HG03095 (cell line): Measurements from ENCODE around the gene HINT3.
A peak's percentile ranks its signal among the peaks of the same experiment; 100 is the strongest.
"Not testable (repeated sequence)": the region's sequence is repeated elsewhere in the genome, so short reads cannot be mapped to it uniquely, and the experiment has no call there.

Experiments
- ATAC-seq: cut with Tn5 transposase; IDR thresholded peaks from one replicate; pipeline ENCODE4 v1.9.1; 2021; ENCODE audit warnings: moderate library complexity; ENCODE audit not compliant: unreplicated experiment

The HINT3 gene

GRCh38 chr6:125956506-125957390 lies at the start of gene HINT3:
Gene HINT3 (plus strand): TSS chr6:125956770. CDS start chr6:125956978, 208 bp downstream.
- peak; percentile 91 for ATAC-seq

DNA sequence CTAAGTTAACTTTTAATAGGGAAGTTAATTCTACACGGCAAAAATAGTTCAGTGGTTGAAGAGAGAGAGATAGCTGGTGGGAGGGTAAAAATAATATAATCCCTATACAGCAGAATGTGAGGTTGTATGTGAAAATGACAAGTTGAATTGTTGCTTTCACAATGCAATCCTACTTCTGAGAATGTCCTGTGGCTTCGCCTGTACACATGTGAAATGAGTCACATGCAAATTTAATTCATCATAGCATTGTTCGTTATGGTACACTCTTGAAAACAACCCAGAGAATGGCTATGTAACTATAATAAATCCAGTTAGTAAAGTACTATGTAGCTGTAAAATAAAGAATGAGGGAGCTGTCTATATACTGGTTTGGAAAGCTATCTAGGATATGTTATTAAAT lies 46.0 kb upstream of the HINT3 start:
- peak; percentile 96 for ATAC-seq

DNA sequence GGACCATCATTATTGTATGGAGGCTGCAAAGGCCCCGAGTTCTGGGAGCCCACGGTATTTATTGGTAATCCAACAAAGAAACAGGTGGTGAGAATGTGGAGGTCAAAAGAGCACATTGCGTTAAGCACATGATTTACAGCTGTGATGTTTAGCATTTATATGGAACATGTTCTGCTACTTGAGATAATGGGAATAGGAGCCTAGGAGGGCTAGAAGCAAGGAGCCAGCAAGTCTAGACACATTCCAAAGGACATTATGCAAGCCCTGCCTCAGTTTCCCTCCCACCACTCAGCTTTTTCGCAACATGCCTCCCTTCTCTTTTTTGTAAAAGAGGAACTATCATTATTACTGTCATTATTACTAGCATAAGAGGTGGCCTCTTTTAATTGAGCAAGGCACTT lies 45.5 kb upstream of the HINT3 start:
- not testable (repeated sequence) for ATAC-seq

- ATAC-seq: not testable (repeated sequence)
Observed at GRCh38 chr6:125912430-125912829, 44.1 kb upstream of the HINT3 start.

DNA sequence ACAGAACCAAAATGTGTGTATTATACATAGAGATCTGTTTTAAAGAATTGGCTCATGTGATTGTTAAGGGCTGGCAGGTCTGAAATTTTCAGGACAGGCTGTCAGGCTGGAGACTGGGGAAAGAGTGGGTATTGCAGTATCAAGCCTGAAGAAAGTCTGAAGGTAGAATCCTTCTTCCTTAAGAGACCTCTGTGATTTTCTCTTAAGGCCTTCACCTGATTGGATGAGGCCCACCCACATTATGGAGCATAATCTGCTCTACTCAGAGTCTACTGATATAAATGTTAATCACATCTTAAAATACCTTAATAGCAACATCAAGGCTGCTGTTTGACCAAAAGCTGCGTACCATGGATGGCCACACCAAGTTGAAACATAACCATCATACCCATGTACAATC lies 43.4 kb upstream of the HINT3 start:
- ATAC-seq: no peak

GRCh38 chr6:125913864-125914351 lies 42.7 kb upstream of the HINT3 start:
- no peak for ATAC-seq

GRCh38 chr6:125918230-125918629 lies 38.3 kb upstream of the HINT3 start:
- no peak for ATAC-seq

- peak; percentile 96 for ATAC-seq
Observed at GRCh38 chr6:125918681-125919566, 37.6 kb upstream of the HINT3 start.

DNA sequence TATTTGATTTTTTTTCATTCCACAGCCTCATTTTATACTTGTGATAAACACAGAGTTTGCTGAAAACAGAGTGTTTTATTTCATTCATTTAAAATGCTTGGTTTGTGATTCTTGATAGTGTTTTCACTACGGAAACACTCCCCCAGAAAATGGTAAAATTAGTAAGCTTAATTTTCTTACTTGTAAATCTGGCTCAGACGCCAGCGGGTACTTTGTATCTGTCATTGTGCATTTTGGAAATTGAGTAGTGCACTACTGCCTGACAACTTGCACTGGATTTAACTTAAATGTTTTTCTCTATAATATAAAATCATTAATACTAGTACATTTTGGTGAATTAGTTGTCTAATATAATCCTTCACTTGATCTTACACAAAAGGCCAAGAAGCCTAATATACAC lies 37.0 kb upstream of the HINT3 start:
- peak; percentile 17 for ATAC-seq

GRCh38 chr6:125922322-125922860 lies 34.2 kb upstream of the HINT3 start:
- no peak for ATAC-seq

DNA sequence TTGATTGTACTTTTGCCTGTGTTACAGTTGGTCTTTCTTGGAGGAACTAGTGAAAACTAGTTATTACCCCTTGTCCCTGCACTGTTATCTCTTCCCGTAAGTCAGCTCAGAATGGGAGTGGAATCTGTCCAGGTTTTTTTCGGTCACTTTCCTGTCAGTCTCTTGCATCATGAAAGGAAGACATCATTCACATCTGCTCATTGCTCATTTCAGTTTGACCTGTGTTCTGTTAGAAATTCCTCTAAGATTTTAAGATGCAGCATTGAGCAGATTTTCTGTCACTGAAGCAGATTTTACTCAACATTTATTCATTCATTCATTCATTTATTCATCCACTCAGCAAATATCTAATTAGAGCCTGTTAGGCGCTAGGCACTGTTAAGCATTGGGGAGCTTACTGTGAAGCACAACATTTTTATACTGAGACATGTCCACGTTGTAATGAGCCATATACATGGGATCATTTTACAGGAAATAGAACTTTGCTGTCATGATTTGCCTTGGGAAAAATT lies 33.1 kb upstream of the HINT3 start:
- no peak for ATAC-seq

DNA sequence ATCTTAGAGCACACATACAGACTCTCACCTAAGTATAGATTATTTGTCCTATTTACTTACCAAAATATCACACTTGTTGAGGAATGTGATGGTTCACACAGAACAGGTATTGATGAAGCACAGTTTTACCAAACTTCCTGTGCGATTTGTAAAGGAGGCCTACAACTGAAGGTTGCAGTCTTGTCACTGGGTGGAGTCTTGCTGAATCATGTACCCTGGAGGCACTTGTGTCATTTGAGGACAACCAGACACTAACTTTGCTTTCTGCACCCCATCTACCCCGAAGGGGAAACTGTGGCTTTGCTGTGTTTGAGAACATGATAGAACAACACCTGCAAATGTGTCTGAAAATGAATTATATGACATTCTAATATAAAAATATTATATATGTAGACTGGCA lies 32.4 kb upstream of the HINT3 start:
- no peak for ATAC-seq

- no peak for ATAC-seq
Observed at GRCh38 chr6:125924697-125925358, 31.7 kb upstream of the HINT3 start.

DNA sequence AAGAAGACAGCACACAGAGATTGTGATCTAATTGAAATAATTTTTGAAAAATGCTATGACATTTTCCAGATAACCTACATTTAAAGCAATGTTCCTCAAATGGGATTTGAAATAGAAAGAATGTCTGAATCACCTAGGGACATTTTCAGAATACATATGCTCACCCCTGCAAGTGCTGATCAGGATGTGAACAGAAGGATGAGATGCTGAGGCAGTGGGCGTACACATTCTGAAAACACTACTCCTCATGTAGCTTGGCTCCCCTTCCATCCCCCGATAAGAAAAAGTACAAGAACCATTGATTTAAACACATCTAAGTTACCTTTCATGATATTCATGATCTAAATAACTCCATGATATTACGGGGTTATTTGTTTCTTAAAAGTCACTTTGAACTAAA lies 29.9 kb upstream of the HINT3 start:
- ATAC-seq: no peak

GRCh38 chr6:125927761-125928160 lies 28.8 kb upstream of the HINT3 start:
- ATAC-seq: no peak

GRCh38 chr6:125930765-125931418 lies 25.7 kb upstream of the HINT3 start:
- ATAC-seq: no peak

DNA sequence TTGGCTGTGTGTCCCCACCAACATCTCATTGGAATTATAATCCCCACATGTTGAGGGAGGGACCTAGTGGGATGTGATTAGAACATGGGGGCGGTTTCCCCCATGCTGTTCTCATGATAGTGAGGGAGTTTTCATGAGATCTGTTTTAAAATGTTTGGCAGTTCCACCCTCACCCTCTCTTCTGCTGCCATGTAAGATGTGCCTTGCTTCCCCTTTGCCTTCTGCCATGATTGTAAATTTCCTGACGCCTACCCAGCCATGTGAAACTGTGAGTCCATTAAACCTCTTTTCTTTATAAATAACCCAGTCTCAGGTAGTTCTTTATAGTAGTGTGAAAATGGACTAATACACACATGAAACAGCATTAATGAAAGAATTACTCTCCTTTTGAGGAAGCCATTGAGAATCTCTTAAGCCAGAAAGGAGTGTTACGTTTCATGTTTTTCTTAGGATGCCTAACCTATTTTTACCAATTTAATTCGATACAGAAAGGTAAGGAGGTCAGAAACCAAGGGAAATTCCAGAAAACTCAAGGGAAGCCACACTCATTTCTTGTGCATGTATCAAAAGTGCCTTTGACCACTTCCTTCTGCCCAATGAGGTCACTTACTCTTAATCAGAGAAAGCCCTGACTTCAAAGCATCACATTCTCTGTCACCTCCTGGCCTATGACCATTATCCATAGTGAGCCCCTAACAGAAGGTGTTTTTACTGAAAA lies 24.7 kb upstream of the HINT3 start:
- ATAC-seq: peak; percentile 73

DNA sequence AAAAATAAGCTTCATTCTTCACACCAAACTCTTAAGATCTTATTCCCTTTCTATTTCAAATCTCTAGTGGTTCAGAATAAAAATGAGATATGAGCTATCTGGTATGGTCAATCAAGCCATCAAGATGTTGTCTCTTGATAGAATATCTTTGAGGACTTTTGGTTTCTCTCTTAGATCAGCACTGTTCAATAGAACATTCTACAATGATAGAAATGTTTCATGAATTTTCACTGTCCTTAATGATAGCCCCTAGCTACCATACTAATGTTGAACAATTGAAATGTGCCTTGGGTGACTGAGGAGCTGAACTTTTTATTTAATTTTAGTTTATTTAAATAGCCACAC lies 24.1 kb upstream of the HINT3 start:
- no peak for ATAC-seq

- ATAC-seq: not testable (repeated sequence)
Observed at GRCh38 chr6:125935520-125935919, 21.1 kb upstream of the HINT3 start.

GRCh38 chr6:125939026-125939425 lies 17.5 kb upstream of the HINT3 start:
- ATAC-seq: no peak
